Measurements from ENCODE around the gene TTC39A.

DNA sequence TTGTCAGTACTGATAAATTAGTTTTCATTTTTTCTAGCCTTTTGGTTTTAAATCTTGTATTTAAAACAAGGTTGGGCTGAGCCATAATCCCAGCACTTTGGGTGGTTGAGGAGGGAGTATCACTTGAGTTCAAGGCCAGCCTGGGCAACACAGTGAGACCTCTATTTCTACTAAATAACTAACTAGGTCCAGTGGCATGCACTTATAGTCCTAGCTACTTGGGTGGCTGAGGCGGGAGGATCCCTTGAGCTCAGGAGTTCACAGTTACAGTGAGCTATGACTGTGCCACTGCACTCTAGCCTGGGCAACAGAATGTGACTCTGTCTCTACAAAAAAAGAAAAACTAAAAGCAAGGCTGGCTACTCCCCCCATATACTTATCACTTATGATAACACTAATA, 21.5 kb upstream of the TTC39A start:
- TF ChIP-seq, protein P1, sequence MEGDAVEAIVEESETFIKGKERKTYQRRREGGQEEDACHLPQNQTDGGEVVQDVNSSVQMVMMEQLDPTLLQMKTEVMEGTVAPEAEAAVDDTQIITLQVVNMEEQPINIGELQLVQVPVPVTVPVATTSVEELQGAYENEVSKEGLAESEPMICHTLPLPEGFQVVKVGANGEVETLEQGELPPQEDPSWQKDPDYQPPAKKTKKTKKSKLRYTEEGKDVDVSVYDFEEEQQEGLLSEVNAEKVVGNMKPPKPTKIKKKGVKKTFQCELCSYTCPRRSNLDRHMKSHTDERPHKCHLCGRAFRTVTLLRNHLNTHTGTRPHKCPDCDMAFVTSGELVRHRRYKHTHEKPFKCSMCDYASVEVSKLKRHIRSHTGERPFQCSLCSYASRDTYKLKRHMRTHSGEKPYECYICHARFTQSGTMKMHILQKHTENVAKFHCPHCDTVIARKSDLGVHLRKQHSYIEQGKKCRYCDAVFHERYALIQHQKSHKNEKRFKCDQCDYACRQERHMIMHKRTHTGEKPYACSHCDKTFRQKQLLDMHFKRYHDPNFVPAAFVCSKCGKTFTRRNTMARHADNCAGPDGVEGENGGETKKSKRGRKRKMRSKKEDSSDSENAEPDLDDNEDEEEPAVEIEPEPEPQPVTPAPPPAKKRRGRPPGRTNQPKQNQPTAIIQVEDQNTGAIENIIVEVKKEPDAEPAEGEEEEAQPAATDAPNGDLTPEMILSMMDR (IDR thresholded peaks at IDR 0.05), result no peak
- TF ChIP-seq POLR2A (IDR thresholded peaks at IDR 0.05), result no peak

All from uterus (tissue), 2 donors.